ENCODE results near the gene EXOC3.
"Not testable (repeated sequence)": the region's sequence is repeated elsewhere in the genome, so short reads cannot be mapped to it uniquely, and the experiment has no call there.

Gene EXOC3

DNA sequence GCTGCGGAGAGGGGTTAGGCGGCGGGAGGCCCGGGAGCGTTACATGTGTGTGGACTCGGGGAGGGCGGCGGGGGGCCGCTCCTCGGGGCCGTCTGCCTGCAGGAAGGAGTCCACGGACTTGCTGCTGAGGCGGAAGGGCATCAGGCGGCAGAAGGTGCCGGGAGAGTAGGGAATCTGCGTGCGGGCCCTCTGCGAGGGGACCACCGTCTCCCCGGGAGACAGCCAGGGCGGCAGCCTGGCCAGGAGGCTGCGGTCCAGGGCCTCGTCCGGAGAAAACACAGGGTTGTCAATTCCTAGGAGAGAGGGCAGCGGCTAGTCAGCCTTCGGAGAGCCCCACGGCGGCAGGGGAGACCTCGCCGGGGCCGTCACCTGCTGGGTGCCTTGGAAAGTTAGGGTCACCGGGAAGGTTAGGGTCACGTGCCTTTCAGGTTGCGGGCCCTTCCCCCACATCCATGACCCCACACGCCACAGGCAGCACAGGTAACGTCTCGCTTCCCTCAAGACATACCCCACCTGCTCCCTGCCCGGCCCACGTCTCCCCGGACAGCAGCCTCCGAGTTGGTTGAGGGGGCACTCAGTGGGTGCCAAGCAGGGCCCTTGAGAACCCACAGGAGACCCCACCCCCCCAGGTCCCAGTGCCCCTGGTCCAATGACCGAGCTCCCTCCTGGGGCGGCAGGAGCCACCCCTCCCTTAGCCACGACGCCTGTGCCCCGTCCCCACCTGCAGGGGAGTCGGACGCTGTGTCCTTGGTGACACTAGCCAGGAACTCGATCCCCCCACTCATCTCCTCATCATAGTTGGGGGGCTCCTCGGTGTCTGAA, 32.1 kb downstream of the EXOC3 start:
- no peak for FAIRE-seq

DNA sequence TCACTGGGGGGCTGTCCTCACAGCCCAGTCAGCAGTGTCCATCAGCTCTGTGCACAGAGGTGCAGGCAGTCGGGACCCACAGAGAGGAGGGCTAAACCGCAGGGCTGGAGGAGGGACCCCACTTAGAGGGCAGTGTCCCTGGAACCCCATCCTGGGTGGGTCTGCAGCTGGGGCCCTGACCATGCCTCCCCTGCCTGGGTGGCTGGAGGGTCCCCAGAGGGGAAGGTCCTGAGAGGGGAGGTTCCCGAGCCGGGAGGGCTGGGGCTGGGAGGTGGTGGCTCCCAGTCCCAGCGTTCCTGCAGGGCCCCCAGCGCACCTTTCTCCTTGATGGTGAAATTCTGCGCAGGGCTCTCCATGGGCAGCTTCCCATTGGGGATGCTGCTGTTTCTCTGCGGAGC, 32.7 kb downstream of the EXOC3 start:
- FAIRE-seq = no peak

DNA sequence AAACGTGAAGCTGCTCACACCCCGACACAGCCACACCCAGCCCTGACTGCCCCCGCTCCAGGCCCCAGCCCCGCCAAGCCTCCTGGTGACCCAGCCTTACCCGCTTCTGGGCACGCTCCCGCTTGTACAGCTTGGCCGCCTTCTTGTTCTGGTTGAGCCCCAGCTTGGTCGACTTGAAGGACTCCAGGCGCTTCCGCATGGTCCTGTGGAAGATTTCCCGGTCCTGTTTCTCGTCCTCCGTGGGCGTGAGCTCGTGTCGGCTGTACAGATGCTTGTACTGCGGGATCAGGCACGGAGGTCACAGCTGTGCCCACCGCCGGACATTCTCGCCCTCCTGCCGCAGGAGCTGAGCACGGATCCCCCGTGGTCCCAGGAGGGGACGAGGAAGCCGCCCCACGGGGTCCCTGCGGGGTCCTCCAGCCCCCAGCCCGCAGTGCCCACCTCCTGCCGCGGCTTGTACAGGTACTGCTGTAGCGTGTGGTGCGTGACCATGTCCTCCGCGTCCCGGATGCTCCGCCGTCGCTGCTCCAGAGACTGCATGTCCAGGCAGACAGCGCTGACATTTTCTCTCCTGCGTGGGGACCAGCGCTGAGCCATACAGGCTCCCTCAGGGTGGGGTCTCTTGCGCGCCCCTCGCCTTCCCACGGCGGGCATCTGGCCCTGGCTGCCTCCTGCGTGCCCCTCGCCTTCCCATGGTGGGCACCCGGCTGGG, 33.3 kb downstream of the EXOC3 start:
- no peak for FAIRE-seq

DNA sequence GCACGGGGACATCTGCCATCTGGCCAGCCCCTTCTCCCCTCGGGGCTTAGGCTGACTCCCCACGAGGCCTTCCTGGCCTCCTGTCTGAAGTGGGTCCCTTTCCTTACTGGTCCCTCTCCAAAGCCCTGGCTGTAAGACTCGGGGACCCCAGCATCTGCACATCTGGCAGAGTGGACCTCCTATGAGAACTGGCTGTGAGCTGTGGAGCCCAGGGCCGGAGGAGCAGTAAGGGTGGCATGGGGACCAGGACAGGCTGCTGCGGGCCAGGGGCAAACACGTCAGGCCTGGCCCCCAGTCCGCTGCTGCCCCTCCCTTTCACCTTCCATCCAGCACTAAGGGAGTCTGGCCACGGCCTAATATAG, 33.8 kb downstream of the EXOC3 start:
- no peak for FAIRE-seq

DNA sequence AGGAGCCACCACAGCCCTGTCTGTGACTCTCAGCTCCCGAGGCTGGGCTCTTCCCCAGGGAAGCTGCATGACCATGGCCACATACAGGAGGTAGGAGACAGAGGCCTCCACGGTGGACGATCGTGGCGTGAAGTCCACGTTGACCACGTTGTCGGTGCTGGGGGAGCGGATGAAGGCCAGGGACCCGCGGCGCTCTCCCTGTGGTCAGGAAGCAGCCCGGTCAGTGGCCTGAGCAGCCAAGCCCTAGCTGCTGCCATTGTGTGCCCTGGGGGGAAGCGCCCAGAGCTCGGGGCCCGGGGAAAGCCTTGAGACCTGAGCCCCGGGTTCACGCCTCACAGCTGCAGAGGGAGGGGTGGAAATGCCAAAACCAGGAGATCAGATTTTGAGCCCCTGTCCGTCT, 34.3 kb downstream of the EXOC3 start:
- no peak for FAIRE-seq

DNA sequence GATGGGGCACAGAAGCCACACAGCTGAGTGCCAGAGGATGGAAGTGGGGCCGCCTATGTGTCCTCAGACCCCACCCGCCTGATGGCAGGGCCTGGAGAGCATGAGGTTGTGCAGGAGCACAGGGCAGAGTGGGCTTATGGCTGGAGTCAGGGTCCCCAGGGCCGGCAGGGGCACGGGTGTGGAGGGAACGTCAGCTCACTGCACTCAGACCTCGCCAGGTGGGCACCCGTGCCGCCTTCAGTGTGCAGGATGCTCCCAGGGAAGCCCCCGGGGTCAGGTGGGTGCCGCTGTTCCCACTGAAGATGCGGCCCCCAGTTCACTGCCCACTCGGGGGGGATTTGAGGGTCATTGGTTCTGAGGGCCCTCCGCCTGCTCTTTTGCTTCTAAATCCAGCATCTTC, 34.9 kb downstream of the EXOC3 start:
- FAIRE-seq = no peak

DNA sequence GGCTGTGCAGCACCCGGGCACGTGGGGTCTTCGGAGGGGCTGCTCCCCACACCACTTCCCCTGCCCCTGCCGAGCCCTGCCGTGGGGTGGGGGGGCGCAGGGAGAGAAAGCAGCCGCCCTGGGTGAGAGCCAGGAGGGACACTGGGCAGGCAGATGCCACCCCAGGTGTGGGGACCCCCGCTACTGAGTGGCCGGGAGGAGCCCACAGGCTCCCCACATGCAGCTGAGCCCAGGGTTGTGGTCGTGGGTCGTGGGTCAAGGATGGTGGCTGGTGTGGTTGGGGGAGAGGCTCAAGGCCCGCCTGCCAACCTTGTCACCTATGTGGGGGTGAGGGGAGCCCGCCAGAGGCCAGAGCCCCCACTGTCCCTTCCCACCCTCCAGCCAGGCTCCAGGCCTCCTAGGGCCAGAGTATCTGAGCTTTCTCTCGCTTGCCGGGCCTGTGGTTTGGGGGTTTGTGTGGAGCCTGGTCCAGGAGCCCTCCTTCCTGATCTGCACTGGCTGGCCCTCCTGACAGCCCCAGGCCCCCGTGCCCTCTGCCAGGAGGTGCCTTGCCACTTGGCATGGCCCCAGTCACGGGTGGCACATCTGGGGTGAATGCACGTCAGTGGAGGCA, 35.5 kb downstream of the EXOC3 start:
- no peak for FAIRE-seq

DNA sequence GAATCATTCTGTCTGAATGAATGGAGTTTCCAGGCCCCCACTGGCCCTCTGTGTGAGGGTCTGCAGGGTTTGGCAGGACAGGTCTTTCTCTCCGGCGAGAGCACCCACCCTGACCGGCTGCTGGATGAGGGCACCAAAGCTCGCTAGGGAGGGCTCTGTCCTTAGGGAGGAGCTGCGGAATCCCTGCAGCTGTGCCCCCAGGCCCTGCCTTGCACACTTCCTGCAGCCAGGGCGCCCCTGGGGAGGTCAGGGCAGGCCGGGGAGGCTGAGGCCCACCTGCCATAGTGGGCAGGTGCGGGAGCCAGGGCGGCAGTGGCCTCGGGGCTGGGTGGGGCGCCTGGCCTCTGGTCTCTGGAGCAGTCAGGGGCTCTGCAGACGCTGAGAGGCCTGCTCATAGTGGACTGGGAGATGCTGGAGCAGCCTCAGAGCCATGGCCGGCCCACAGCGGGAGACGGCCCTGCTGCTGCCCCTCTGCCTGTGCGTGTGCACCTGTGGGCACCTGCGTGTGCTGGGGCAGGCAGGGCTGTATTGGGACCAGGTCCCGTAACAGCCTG, 36.1 kb downstream of the EXOC3 start:
- no peak for FAIRE-seq

DNA sequence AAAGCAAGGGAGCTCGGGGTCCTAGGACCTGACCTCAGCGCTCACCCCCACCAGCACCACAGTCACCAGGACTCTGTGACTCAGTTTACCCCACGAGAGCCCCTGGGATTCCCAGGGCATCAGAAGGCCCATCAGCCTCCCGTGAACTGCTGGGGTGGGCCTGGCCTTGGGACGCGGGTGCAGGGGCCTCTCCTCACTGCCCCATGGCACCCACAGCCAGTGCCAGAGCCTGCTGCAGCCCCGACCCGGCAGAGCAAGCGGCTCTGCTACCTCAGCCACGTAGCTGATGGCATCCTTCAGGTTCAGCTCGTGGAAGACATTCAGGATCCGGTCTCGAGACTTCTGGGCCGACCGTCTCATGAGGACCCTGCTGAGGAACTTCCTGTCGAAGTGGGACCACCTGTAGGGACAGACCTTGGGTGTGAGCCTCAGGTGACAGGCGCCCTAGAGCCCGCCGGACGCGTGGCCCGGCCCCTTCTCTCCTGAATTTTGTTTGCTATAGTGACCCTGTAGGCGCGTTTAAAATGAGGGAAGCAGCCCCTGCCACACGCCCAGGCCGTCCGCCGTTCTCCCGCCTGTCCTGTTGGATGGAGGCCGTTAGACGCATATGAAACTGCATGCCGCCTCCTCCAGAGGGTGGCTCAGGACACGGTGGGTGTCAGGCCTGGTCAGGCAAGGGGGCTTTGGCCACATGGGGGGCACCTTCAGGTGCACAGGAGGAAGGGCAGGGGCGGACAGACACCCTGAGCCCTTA, 36.8 kb downstream of the EXOC3 start:
- FAIRE-seq = no peak

DNA sequence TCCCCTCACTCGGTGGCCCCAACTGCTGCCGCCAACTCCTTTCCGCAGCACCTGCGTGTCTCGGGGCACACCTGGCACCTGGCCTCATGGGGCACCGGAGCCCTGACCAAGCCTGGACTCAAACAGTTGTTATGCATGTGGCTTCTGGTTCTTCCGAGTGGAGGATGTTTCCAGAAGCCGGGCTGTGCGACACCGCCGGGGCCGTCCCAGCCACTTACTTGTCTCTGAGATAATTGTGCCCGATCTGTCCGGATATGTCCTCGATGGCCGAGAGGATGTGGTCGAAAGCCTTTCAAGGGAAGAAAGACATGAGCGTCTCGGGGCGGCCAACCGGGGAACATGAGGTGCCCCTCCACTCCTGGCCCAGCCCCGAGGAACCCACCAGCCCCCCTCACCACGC, 38.4 kb downstream of the EXOC3 start:
- no peak for FAIRE-seq

DNA sequence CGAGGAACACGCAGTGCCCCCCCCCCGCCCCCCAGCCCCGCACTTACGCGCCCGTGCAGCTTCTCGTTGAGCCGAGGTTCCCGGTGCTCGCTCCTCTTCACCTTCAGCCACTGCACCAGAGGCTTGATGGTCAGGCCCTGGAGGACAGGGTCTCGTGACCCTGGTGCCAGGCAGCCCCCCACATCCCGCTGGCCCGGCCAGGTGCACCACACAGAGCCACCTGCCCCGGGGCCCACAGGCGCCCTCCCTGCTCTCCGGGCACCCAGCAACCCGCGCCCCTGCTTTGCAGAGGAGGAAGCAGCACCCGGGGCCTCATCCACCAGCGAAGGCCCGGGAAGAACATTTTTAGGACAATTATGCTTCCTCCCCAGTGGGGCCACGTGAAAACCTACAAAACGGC, 39.0 kb downstream of the EXOC3 start:
- no peak for FAIRE-seq

DNA sequence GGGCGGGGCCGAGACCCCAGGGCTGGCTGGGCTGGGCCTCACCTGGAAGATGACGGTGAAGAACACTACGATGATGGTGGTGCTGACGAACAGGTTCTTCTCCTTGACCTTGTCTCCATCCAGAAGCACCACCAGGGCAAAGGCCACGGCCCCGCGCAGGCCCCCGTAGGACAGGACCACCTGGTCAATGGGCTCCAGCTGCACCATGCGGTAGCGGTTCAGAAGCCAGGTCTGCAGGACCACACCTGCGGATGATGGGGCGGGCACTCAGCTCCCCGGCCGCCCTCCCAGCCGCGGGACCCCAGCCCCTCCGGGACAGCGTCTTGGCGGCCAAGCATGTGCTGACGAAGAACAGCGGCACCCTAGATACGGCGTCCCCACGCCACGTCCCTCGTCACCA, 39.5 kb downstream of the EXOC3 start:
- no peak for FAIRE-seq

DNA sequence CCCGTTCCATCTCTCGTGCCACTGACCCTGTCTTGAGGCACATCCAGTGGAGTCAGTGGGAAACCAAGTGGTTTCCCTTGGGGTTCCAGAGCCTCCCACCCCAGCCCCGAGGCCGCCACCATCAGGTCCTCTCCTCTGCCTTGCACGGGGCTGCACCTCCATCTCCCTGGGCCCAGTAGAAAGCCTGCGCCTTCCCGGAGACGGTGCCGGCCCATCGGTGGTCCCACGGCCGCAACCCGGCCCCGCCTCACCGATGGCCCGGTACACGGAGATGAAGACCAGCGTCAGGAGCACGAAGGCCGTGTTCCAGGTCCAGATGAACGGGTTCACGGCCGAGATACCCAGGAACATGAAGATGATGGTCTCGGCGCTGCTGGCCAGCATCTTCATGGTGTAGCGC, 40.0 kb downstream of the EXOC3 start:
- no peak for FAIRE-seq

DNA sequence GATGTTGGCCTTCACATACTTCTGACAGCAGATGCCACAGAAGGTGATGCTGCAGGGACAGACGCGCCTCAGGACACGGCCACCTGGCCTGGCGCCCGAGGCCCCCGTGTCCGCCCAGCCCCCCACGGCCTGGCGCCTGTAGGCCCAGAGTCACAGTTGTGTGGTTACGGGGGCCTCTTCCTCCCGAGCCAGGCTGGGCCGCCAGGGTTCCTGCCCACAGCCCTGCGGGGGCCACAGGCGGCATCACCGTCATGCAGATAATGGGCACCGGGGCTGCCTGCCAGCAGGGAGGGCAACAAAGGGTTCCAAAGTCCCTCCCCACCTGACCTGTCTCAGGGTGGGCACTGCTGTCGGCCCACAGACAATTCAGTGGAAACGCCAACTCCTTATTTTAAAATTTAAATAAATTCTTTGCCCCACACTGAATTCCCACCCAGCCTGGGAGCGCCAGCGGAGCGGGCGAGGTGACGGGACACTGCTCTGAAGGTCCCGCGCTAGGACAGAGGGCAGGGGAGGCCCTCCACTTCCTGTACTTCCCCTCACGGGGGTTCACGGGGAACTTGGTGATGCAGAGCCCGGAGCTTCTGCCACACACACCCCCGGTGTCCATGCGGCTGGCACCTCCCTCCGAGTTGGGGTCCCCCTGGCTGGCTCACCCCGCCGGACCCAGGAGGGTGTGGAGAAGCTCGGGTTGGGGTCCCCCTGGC, 40.6 kb downstream of the EXOC3 start:
- FAIRE-seq = no peak

DNA sequence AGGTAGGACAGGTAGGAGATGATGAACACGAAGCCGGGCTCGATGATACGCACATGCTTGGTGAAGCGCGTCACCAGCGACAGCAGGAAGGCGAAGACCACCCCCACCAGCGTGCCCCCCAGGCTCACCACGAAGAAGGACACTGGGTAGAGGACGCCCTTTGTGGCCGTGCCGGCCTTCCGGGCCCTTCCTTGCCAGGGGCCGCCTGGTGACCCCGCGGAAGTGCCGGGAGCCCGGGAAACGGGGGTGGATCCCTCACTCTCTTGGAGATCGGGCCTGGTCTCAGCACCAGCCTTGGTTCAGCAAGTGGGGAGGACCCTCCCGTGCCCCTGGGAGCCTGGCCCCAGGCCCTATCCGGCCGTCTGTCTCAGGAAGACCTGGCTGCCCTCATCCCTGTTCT, 41.6 kb downstream of the EXOC3 start:
- FAIRE-seq = no peak

DNA sequence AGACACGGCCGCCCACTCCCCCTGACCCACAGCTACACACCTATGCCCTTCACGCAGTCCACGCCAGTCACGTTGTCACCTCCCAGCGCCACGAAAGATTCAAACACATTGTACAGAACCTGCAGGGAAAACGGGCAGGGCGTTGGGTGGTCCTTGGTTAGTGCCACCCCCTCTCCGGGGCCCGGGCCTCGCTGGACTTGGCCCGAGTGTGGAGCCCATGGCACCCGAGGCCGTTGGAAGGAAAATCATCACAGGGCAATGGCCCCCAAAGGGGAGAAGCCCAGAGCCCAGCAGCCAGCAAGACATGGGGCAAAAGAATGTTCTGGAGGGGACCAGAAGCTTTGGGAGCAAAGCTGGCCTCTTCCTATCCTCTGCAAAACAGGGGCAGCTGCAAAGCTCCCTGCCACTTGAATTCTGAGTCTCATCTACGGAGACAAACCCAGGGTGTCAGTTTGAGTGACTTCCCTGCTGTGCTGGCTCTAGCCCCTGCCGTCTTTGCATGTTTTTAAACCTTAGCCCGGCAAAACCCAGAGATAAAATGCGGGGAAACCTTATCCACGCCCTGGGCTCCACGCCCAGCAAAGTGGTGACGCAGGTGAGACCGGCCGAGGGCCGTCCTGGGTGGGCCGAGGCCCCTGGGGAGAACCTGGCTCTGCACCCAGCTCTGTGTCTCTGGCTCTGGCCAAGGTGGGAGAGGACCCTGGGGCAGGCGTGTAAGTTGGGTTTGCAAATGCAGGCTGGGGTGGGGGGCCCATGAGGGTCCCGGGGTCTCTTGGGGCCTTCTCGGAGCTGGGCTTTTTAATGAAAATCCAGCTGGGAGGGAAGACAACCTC, 42.4 kb downstream of the EXOC3 start:
- no peak for FAIRE-seq

DNA sequence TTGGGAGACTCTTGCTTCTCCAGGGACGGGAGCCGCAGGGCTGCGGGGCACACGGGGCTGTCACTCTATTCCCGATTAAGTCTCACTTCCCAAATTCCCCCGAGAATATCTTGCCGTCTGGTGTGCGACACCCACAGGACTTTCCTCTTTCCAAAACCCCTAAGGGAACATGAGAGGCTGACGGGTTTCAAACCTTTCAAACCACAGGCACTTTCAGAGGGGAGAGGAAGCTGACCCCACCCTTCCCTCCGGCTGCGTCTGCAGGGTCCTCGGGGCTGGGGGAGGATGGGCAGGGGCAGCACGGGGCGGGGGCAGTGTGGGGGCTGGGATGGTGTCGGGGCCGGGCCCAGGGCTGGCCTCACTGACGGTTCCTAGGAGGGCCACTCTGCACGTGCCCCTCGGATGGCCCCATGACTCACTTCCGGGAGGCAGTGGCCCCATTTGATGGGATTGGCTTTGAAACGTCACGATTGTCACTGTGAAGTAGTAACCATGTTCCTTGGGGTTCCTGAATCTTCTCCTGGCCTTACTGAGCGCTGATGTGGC, 43.0 kb downstream of the EXOC3 start:
- FAIRE-seq = no peak

DNA sequence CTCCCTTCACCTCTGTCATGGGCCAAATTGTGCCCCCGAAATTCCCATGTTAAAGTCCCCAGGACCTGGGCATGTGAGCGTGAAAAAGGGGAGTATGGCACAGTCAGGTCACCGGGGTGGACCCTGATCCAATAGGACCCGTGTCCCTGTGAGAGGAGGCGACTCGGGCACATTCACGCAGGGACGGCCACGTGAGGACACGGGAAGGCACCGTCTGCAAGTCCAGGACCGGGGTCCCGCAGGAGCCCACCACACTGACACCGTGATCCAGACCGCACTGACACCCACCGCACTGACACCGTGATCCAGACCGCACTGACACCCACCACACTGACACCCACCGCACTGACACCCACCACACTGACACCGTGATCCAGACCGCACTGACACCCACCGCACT, 43.6 kb downstream of the EXOC3 start:
- not testable (repeated sequence) for FAIRE-seq

DNA sequence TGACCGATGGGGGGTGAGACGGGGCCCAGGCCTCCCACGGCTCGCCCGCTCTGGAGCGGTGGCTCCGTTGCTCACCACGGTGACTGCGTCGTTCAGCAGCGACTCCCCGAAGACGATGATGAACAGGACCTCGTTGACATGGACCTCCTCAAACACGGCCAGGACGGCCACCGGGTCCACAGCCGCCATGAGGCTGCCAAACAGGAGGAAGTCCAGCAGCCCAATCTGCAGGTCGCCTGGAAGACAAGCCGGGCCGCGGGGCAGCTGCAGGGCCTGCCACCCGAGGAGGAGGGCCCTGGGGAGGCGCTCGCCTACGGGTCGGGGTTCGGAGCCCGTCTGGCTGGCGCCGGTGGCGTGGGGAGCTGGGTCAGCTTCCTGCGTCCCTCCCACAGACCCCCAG, 45.3 kb downstream of the EXOC3 start:
- no peak for FAIRE-seq

DNA sequence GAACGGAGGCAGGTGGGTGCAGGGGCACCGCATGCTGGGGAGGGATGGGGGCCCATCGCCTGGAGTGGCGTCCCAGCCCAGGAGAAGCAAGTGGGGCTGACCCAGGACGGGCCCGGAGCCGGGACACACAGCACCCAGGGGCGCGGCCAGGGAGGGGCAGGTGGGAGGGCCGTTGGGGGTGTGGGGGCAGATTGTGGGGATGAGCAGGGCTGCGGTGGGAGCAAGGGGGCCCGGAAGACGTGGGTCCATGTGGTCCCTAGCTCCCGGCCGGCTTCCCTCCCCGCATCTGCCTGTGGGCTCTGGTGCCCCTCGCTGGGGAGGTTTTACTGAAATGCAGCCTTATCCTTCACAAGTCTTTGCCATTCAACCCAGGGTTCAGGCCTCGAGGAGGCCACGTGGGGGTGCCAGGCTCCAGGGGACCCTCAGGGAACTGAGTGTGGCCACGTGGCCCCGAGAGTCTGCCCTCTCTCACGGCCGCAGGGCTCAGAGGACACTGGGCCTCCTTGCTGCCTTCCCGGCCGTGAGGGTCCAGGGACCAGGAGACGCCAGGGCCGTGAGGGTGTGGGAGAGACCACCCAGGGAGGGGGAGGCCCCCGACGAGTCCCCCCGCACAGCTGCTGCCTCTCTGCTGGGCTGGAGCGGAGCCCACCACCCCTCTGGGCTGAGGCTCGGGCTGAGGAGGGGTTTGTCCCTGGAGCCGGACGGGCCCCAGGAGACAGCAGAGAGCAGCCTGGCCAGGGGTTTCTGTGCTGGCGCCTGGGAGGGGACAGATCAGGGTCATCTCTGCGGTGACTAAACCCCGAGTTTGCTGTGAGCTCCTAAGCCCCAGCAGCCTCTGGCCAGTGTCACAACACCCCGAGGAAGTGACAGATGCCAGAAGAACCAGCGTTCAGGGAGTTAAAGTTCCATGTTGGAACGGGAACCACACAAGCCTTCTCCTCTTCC, 46.0 kb downstream of the EXOC3 start:
- FAIRE-seq = no peak

Measured in endometrium (tissue), 2 donors.